NCI-H1105 treated with DMSO at 0.1 percent for 48 hours (cell line): ENCODE measurements around the gene CSGALNACT2.

Experiments used
- DNase-seq: peaks from one replicate; lab custom pipeline; 2025; lab: John Stamatoyannopoulos, UW

The CSGALNACT2 gene

DNA sequence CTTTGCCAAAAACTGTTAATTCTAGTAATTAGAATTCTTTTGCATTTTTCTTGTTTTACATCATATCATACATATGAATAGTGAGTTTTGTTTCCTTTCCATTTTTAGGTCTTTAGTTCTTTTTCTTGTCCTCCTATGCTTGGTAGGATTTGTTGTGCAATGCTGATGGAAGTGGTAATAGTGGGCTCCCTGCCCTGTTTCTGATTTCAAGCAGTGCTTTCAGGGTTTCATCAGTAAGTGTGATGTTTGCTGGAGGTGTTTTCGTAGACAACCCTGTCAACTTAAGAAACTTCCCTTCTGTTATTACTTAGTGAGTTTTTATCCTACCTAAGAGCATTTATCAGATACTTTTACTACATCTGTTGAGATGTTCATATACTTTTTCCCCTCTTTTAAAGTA is 50.5 kb downstream of the CSGALNACT2 start:
- DNase-seq, result no peak

DNA sequence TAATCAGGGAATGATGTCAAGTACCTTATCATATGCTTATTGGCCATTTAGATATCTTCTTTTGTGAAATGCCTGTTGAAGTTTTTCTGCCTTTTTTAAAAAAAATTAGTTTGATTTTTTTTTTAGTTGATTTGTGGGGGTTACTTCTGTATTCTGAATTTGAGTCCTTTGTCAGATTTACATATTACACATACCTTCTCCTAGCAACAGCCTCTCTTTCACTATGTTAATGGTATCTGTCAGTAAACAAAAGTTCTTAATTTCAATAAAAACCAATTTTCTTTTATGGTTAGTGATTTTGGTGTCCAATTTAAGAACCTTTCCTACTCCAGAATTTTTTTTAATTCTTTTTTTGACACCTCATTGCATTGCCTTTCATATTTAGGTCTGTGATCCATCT is 52.0 kb downstream of the CSGALNACT2 start:
- no peak for DNase-seq

DNA sequence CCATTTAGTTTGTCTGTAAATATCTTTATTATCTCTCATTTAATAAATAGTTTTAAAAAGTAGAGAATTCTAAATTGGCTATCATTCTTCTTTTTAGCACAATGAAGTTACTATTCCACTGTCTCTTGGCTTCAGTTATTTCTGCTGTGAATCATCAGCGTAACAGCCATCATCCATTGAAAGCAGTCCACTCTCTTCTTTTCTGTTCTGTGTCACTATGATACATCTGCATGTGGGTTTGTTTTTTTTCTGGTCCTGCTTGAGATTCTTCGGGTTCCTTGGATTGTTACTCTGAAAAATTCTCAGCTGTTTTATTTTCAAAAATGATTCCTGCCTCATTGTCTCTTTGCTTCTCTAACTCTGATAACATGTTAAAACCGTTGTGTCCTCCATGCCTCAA is 52.5 kb downstream of the CSGALNACT2 start:
- DNase-seq, result no peak

DNA sequence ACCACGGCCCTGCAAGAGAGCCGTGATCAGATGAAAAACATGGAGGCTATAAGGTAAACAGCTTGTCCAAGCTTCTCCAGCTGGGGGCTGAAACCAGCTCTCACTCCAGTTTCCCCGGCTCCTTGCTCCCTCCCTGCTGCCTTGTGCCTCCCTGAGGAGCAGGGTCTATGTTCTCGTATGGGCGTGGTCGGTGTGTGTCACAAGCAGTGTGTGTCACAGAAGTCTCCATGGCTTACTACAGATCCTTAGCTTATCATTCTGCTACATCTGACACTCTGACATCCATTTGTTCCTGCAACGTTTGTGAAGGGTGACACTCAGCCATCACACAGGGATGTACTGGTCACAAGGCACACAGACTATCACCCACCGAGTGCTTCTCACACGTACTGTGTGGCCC is 54.6 kb downstream of the CSGALNACT2 start:
- DNase-seq, result no peak

DNA sequence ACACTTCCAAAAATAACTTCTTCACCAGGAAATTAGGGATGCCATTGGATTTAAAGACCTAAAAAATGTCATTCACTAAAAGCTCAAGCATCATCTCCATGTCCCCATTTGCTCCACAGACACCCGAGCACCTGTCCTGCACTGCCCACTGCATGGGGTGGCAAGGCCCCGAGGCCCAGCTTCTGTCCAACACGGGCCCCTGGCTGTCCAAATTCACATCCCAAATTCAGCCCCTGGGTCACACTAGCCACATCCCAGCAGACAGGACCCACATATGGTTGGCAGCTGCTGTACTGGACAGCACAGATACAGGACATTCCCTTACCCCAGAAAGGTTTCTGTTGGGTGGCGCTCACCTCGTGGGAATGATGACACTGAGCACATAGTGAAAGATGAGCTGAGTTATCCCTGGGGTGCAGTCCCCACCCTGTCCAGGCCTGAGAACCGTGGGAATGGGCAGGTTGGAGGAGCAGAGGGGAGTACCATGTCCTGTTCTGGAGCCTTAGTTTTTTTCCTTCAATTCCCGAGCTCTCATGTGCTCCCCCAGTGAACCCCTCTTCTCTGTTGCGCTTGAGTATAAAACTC is 55.3 kb downstream of the CSGALNACT2 start:
- no peak for DNase-seq

DNA sequence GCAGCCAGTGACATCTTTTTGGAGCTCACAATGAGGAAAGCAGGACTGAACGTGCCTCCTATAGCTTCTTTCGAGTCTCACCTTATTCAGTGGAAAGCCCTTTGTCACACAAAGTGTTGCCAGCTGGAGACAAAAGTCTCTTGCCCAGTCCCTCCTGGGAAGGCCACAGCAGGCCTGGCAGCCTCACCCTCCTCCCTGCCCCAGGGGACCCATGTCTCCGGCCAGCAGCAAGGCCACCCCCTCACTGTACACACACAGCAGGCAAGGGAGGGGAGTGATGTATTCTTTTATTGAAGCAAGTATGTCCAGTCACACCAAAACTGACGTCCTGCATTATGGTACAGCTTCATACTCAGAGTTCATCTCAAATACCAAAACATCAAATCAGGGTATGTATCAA is 56.0 kb downstream of the CSGALNACT2 start:
- DNase-seq, result no peak

DNA sequence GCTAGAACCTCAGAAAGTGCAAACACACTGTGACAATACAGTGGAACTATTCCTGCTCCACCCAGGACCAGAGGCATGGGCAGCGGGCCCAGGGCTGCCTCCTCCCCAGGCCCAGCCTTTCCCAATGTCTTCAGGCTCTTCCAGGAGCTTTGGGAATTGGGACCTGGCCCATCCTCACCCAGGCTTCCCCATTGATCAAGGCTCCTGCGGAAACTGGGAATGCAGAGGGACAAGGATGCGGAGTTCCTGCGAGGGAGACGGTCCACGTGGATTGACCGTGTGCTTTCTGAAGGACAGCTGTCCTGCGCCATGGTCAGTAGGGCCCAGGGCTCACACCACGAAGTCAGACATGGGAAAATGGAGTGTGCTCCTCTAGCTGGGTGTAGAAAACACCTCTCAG is 56.6 kb downstream of the CSGALNACT2 start:
- no peak for DNase-seq

DNA sequence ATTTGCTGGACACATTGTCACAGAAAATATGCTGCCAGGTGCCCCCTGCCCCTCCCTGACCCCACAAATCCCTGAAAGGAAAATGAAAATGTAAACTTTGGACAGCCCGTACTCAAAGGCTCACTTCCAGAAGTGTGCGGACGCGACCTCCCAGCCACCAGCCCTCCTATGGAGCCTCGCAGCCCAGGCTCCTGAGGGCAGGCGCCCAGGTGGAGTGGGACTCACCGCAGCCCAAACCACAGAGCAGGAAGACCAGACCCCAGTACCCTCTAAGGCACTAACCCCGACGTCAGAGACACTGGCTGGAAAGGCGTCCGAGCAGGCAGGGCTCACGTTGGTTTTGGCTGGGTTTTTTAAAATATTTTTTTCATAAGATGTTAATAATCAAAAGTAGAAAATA is 57.3 kb downstream of the CSGALNACT2 start:
- DNase-seq, result no peak

DNA sequence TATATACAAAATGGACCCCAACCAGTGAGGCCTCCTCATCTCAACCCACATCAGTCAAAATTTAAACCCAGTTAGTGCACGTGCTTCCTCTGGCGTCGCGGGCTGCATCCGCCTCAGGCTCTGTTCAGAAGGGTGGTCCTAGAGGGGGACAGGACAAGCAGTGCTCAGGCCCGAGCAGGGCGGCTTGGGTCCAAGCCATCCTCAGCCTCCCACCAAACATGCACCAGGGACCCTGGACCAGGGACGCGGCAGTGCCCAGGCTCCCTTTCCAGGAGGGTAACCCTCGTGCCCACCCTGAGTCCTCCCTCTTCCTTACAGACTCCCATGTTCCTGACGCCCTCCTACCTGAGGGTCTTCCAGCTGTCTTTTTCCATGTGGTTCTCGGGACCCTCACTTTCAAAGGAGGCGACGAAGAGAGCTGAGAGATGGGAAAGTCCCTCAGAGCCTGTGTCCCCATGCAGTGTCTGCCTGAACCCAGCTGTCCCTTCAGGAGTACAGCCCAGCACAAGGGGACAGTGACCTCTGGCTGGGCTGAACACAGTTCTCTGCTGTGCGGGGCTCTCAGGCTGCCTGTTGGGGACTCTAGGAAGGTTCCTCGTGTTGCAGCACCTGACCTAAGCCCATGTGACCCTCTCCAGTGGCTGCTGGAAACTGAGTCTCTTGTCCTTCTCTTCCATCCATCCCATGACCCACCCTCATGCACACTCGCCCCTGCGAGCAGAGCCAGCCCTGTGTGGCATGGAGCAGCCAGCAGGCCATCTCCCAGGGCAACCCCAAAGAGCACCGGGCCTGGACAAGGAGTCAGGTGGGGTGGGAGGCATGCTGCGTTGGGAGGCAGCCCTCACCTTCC is 58.1 kb downstream of the CSGALNACT2 start:
- no peak for DNase-seq

DNA sequence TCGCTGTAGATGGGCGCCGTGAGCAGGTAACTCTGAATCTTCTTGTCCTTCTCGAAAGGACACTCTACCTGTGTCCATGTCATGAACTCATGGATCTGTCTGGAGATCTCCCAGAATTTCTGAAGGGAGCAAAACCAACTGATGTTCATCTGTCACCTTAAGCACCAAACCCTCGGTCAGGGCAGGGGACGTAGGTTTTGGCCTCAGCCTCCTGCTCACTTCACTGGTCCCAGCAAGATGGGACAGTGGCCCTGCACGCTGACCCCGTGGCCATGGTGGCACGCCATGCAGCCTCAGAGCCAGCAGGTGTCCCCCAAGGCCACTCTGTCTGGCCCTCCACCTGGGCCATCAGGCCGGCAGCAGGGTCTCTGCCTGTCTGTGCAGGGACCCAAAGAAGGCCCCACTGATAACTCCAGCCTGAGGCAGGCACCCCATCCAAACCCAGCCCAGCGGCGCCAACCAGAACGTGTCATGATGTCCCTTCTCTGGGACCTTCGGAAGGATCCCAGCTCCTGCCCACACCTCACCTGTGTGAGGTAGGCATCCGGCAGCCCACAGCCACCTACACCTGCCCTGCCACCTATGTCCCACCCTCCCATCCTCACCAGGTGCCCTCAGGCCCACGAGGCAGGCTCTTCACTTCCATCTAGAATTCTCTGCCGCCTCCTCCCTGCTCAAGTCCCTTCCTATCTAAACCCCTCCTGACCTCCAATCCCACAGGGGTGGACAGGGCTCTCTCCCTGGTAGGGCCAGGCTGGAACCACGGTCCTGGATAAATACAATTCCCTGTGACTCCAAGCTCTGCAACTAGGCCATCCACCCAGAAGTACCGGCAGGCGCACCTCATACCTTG is 59.0 kb downstream of the CSGALNACT2 start:
- DNase-seq, result no peak

DNA sequence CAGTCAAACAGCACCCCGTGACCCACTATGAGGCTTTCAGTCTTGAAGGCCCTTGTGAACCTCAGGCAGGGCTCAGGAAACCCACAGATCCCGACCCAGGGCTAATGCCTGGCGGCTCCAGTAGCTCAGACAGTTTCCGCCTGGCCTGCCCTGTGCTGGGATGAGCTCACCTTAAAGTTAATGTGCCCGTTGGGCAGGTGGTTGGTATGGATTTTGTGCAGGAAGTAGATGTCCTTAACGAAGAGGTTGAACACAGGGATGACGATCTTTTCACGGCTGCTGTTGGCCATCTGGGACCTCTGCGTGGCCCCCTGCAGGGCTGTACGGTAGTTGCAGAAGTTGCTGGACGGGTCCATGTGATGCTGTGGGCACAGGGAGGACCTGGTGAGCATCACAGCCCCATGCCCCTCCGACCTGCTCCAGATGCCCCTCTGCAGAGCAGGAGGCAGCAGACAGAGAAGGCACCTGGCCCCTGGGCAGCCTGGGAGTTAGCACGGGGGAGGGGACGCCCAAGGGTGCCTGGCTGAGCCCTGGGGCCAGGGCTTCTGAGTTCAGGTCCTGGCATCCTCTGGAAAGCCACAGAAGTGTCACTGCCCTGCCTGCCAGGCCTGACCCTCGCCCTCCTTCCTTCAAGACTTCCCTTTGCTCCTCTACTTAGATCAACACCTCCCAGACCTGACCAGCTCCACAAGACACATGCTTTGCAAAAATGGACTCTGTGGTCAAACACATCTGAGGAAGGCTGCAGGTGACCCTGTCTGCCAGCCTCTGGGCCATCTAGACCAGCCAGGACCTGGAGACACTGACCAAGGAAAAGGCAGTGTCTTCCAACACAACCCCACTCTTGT is 59.8 kb downstream of the CSGALNACT2 start:
- no peak for DNase-seq

DNA sequence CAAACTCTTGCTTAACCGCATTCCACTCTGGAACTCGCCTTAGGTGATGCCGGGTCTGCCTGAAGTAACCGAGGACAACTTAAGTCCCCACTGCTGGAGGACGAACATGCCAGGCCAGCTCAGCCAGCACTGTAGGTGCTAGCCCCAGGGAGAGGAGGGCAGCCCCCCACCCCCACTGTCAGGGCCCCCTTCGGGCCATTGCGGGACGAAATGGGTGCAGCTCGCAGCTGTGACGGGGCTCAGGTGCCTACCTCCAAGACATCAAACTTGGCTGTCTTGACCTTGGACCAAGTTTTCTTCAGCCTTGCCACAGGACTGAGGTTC is 60.4 kb downstream of the CSGALNACT2 start:
- no peak for DNase-seq

DNA sequence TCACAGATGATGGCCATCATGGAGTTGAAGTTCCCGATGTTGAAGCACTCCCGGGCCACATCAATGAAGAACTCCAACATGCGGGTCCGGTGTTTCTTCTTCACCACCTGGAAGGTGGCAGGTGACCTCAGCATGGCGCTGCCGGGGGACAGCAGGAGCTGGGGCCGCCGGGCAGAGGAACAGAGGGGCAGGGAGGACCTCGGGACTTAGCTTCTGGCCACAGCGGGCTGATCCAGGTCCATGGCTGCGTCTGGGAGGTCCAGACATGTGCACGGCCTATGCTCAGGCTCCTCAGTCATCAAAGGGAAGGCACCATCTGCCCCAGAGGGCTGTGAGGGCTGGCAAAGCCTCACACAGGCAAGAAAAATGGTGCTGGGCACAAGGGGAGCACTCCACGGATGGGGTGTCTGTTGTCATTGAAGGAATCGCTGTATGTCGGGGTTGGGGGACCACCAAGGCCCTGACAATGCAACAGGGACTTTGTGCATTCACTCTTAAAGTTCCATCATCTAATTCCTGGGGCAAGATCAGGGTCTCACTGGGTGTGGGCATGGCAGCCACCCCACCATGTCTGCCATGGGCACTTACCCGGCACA is 60.9 kb downstream of the CSGALNACT2 start:
- no peak for DNase-seq

DNA sequence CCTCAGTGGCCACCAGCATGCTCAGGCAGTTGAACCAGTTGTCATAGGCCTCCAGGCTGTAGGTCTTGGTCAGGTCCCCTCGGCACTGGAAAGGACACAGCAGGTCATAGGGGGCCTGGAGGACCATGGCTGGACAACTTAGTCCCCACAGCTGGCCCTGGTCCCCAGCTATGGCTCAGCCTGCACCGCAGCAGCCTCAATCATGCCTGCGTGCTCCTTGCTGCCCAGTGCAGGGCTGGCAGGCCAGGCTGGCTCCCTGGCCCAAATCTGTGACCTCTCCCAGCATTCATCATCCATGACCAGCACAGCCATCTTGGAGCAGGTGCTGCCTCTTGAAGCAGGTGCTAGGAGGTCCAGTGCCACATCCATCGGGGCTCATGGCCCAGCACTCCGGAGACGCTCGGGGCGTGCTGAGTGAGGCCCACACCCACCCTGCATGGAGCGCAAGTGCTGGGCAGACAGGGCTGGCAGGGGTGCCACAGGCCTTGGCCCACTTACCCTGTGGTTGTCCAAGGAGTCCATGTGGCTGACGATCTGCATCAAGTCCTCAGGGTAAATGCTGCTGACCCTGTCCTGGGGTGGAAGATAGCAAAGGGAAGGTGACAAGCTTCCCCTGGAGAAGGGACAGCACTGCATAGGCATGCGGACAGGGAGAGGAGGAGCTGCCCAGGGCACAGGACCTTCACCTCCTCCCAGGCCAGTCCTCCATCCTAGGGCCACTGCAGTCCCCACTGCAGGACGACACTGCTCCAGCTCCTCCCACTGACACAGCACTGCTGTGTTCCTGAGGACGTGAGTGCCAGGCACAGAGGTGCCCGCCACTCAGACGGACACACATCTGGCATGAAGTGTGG is 61.7 kb downstream of the CSGALNACT2 start:
- DNase-seq, result no peak

DNA sequence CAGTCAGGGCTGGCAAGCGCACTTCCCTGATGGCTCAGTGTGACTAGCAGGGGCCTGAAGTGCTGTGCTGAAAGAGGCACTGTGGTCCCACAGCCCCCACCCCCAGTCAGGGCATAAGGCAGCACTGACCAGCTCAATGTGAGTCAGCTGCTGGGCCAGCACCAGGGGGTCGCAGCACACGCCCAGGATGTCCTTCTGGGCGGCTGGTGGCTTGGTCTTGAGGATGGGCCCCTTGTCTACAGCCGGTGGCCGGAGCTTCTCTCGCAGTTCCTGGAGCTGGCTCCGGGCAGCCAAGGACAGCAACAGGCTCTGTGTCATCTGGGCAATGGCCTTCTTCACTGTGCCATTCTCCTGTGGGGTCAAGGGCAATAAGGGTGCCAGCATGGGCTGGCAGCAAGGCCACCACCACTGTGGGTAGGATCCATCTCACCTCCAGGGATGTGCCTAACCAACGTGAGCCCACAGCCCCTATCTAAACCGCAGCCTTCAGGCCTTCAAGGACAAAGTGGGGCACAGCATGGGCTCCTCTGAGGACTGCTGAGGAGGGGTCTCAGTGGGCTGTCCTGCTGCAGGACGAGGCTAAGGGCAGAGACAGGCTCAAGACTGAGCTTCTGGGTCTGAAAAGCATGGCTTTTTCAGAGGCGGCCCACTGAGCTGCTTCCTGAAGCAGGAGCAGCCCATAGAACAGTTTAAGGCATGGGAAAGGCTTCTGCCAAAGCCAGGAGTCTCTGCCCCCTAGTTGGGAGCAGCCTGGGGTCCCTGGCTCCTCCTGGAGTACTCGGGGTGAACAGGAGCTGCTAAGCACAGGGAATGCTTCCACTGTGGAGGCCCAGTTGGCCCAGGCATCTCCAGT is 62.5 kb downstream of the CSGALNACT2 start:
- DNase-seq, result no peak

DNA sequence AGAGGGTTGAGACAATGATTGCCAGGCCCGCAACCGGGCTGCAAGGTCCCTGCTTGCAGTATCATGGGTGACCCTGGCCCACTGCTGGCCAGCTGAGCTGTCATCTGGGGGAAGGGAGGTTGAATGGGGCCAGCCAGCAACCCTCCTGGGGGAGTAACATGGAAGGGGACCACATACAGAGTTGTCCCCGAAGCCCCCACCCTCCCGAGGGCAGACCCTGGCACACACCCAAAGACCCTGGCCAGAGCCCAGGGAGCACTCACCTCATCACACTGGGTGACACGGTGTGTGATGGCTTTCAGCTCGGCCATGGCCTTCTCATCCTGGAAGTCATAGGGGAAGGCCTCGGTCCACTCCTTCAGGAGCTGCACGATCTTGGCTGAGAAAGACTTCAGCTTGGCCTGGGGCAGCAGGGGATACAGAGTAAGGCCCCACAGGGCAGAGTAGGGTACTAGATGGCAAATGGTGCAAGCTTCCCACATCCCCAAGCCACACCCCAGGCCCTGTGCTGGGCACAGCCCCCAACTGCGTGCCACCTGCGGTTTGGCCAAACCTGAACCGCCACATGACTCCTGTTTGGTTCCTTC is 63.4 kb downstream of the CSGALNACT2 start:
- DNase-seq, result no peak

DNA sequence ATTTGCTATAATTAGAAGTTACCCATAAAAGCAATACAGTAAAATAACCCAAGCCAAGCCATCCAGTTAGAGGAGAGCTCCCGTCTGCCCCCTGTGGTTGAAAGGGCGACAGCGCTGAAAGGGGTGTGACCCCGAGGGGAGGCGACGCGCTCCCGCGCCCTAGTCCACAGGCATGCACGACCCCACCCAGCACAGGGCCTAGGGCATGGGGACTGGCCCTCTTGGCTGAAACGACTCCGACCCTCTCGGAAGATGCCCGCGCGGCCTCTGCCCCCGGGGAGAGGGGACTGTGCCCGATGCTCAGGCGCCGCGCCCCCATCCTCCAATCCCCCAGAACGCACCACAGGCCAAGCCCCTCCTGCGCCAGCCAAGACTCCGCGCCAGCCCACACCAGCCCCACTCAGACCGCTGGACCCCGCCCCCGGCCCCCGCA is 64.0 kb downstream of the CSGALNACT2 start:
- DNase-seq, result no peak

DNA sequence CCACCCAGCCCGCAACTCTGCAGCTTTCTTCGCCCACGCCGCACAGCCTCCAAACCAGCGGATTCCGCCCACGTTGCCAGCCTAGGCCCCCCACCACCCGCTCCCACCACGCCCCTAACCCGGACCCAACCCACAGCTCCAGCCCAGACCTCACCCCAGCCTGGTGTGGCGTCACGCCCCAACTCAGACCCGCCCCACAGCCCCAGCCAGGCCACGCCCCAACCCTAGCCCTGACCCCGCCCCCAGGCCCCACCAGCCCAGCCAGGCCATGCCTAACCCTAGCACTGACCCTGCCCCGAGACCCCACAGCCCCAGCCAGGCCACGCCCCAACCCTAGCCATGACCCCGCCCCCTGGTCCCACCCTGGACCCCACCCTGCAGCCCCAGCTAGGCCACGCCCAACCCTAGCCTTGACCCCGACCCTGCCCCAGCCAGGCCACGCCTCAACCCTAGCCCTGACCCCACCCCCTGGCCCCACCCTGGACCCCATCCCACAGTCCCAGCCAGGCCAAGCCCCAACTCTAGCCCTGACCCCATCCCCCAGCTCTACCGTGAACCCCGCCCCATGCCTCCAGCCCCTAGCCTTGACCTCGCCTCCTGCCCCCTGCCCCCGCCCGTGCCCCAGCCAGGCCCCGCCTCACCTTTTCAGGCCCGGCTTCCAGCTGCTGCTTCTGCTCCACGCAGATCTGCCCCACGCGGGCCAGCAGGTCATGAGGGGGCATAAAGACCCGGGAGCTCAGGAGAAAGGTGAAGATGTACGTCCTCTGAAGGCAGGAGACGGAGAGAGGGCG is 64.6 kb downstream of the CSGALNACT2 start:
- DNase-seq, result no peak
